HCT116 (cell line): ENCODE data around the gene PLCL2. TPM values are rescaled to one million over a fixed set of nuclear protein-coding genes. Genes with fewer than 3 reads are reported as not detected.

Experiments used
- ATAC-seq: fragments of 200-7000 bp; cut with Tn5 transposase; 2 replicates; pipeline ENCODE4 v1.9.1; 2020; ENCODE audit warnings: mild to moderate bottlenecking, moderate library complexity
- BruUV-seq: library from RNA; stranded (reverse); fragments of 400-500 nt; replicated peaks from 2 replicates; lab custom pipeline; 2021; lab: Mats Ljungman, UMichigan
- CTCF ChIA-PET: fragments of 300-600 bp; sonication (Branson Sonifier 250); formaldehyde crosslinking; loops from one replicate; lab custom pipeline; 2021; ENCODE audit warnings: antibody characterized with exemption; lab: Charles Lee
- POLR2A ChIA-PET: fragments of 300-600, 350-600 bp; sonication (Branson Sonifier 250); formaldehyde crosslinking; loops from one replicate; lab custom pipeline; 2021; ENCODE audit warnings: antibody characterized with exemption; lab: Charles Lee
- RAD21 ChIA-PET, 2 experiments: fragments of 300-600 bp; sonication (Branson Sonifier 250); formaldehyde crosslinking; loops; one replicate each; lab custom pipeline; 2023; ENCODE audit warnings: low total read pairs in 2 of 2; ENCODE audit not compliant: uncharacterized antibody in 2 of 2, unreplicated experiment in 2 of 2, low non-redundant PET in 1 of 2; lab: Charles Lee
- DNase-seq: peaks from one replicate; pipeline ENCODE4 v3.0.0-alpha.2; 2010; ENCODE audit warnings: low read depth, low spot score
- H2AFZ ChIP-seq: fragments of 200-600 bp; shearing (Covaris generic), sonication (generic); 2 replicates; pipeline ENCODE4 v1.6.1; 2017; ENCODE audit warnings: low read depth, mixed run types, mixed read lengths, antibody characterized with exemption, low read length; ENCODE audit not compliant: poor library complexity, severe bottlenecking
- H3K27ac ChIP-seq: 2 replicates; pipeline ENCODE4 v1.5.1; 2012; ENCODE audit warnings: low read depth, low read length
- H3K27me3 ChIP-seq: fragments of 200-600 bp; sonication (generic); 2 replicates; pipeline ENCODE4 v1.6.1; 2016; ENCODE audit warnings: mixed run types, low read length, mixed read lengths; ENCODE audit not compliant: insufficient read depth
- H3K36me3 ChIP-seq, 2 experiments: fragments of 200-500 bp in 1 of 2; fragments of 200-600 bp in 1 of 2; sonication (Bioruptor generic) in 1 of 2; sonication (generic) in 1 of 2; 2 replicates each; pipeline versions ENCODE4 v1.5.1 to v1.6.1; 2014 to 2016; ENCODE audit warnings: low read length in 2 of 2, inconsistent platforms in 1 of 2, mixed read lengths in 1 of 2, mixed run types in 1 of 2; ENCODE audit not compliant: insufficient read depth in 2 of 2, control insufficient read depth in 1 of 2
- H3K4me1 ChIP-seq, 2 experiments: fragments of 200-600 bp in 1 of 2; sonication (generic) in 1 of 2; 2 replicates each; pipeline versions ENCODE4 v1.5.1 to v1.6.1; 2012 to 2017; ENCODE audit warnings: low read length in 2 of 2, inconsistent platforms in 1 of 2, mild to moderate bottlenecking in 1 of 2, mixed read lengths in 1 of 2, mixed run types in 1 of 2, moderate library complexity in 1 of 2; ENCODE audit not compliant: insufficient read depth in 2 of 2, control insufficient read depth in 1 of 2
- H3K4me2 ChIP-seq: fragments of 200-600 bp; sonication (generic); 2 replicates; pipeline ENCODE4 v1.6.1; 2017; ENCODE audit warnings: mixed run types, low read length, mixed read lengths
- H3K4me3 ChIP-seq, 2 experiments: fragments of 200-600 bp in 1 of 2; sonication (generic) in 1 of 2; replicated peaks in 1 of 2; 2 replicates each; pipeline ENCODE4 v1.5.1; 2011 to 2016; ENCODE audit warnings: low read length in 2 of 2, control low read depth in 1 of 2, low read depth in 1 of 2, mild to moderate bottlenecking in 1 of 2, mixed read lengths in 1 of 2, mixed run types in 1 of 2
- H3K79me2 ChIP-seq: fragments of 200-600 bp; sonication (generic); 2 replicates; pipeline ENCODE4 v1.6.1; 2017; ENCODE audit warnings: mild to moderate bottlenecking, mixed run types, low read length, moderate library complexity, mixed read lengths; ENCODE audit not compliant: insufficient read depth
- H3K9ac ChIP-seq: fragments of 200-600 bp; sonication (generic); 2 replicates; pipeline ENCODE4 v1.6.1; 2016; ENCODE audit warnings: low read length, mixed read lengths
- H3K9me2 ChIP-seq: fragments of 200-600 bp; sonication (generic), shearing (Covaris generic); 2 replicates; pipeline ENCODE4 v1.6.1; 2017; ENCODE audit warnings: mixed run types, mild to moderate bottlenecking, moderate library complexity; ENCODE audit not compliant: insufficient read depth
- H3K9me3 ChIP-seq, 2 experiments: fragments of 200-500 bp in 1 of 2; fragments of 200-600 bp in 1 of 2; sonication (Bioruptor generic) in 1 of 2; sonication (generic) in 1 of 2; 2 replicates each; pipeline ENCODE4 v1.6.1; 2014 to 2017; ENCODE audit warnings: low read length in 2 of 2, mixed read lengths in 2 of 2, inconsistent platforms in 1 of 2, low read depth in 1 of 2, mild to moderate bottlenecking in 1 of 2, mixed run types in 1 of 2, moderate library complexity in 1 of 2; ENCODE audit not compliant: control insufficient read depth in 1 of 2, insufficient read depth in 1 of 2
- H4K20me1 ChIP-seq: fragments of 200-600 bp; sonication (generic), shearing (Covaris generic); 2 replicates; pipeline ENCODE4 v1.6.1; 2017; ENCODE audit warnings: mixed run types, mild to moderate bottlenecking, moderate library complexity; ENCODE audit not compliant: insufficient read depth
- CBX3 ChIP-seq: IDR thresholded peaks from 2 replicates; pipeline ENCODE4 v1.6.1; 2012; ENCODE audit warnings: low read depth
- EGR1 ChIP-seq: IDR thresholded peaks from 2 replicates; pipeline ENCODE4 v1.6.1; 2012; ENCODE audit warnings: low read depth
- SRF ChIP-seq: IDR thresholded peaks from 2 replicates; pipeline ENCODE4 v1.6.1; 2012; ENCODE audit warnings: low read depth
- intact Hi-C: fragments of 100-400 bp; cut with micrococcal nuclease; formaldehyde crosslinking; loops from 2 replicates; pipeline ENCODE4 v1.10.0; 2022
- total RNA-seq: library from RNA; stranded (reverse); gene quantifications from one replicate; pipeline ENCODE4 v1.2.1, GENCODE V29; 2021; ENCODE audit not compliant: unreplicated experiment
- TF ChIP-seq, protein P1 (sequence below): IDR thresholded peaks from 2 replicates; pipeline ENCODE4 v1.6.1; 2012
- TF ChIP-seq, protein P2 (sequence below), 3 experiments: fragments of 200-600 bp in 1 of 3; sonication (generic) in 1 of 3; IDR thresholded peaks in 2 of 3; conservative IDR thresholded peaks in 1 of 3; 2 replicates each; pipeline ENCODE4 v1.5.1; 2012 to 2017; ENCODE audit warnings: low read depth in 2 of 3, low read length in 2 of 3, antibody characterized with exemption in 1 of 3, borderline replicate concordance in 1 of 3, control low read depth in 1 of 3, mild to moderate bottlenecking in 1 of 3, mixed read lengths in 1 of 3, mixed run types in 1 of 3, moderate library complexity in 1 of 3; ENCODE audit not compliant: insufficient read depth in 1 of 3

The PLCL2 gene
- total RNA-seq, 1 experiment from 2014 or later, result 2.2 TPM

DNA sequence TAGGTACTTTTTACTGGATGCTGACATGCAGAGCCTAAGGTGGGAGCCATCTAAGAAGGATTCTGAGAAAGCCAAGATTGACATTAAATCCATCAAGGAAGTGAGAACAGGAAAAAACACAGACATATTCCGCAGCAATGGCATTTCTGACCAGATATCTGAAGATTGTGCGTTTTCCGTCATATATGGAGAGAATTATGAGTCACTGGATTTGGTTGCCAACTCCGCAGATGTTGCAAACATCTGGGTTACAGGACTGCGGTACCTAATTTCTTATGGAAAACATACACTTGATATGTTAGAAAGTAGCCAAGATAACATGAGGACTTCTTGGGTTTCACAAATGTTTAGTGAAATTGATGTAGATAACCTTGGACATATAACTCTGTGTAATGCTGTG is 125.1 kb downstream of the PLCL2 start:
- intact Hi-C loops, result no loop called here
- TF ChIP-seq, protein P1, sequence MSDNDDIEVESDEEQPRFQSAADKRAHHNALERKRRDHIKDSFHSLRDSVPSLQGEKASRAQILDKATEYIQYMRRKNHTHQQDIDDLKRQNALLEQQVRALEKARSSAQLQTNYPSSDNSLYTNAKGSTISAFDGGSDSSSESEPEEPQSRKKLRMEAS, result no peak
- TF ChIP-seq, protein P2, sequence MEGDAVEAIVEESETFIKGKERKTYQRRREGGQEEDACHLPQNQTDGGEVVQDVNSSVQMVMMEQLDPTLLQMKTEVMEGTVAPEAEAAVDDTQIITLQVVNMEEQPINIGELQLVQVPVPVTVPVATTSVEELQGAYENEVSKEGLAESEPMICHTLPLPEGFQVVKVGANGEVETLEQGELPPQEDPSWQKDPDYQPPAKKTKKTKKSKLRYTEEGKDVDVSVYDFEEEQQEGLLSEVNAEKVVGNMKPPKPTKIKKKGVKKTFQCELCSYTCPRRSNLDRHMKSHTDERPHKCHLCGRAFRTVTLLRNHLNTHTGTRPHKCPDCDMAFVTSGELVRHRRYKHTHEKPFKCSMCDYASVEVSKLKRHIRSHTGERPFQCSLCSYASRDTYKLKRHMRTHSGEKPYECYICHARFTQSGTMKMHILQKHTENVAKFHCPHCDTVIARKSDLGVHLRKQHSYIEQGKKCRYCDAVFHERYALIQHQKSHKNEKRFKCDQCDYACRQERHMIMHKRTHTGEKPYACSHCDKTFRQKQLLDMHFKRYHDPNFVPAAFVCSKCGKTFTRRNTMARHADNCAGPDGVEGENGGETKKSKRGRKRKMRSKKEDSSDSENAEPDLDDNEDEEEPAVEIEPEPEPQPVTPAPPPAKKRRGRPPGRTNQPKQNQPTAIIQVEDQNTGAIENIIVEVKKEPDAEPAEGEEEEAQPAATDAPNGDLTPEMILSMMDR (IDR thresholded peaks at IDR 0.05 in 2 of 3, conservative IDR thresholded peaks at IDR 0.05 in 1 of 3; ENCODE audit: borderline replicate concordance in 1 of 3, insufficient read depth in 1 of 3, low read depth in 2 of 3, low read length in 2 of 3), result no peak
- TF ChIP-seq SRF, result no peak
- no peak for TF ChIP-seq CBX3
- TF ChIP-seq EGR1, result no peak
- no peaks in the 10 kb centered on the region for H3K27me3 ChIP-seq
- no peaks in the 10 kb centered on the region for H3K79me2 ChIP-seq
- ChIA-PET CTCF (no interaction called here), POLR2A (no interaction called here), RAD21 (no interaction called here)
- no peaks in the 10 kb centered on the region for H3K4me1 ChIP-seq
- no peak overlapping the region for H3K4me3 ChIP-seq
- no peaks in the 10 kb centered on the region for H4K20me1 ChIP-seq
- ATAC-seq (no peak), DNase-seq (no peak)
- no peak overlapping the region for H3K9ac ChIP-seq
- H3K4me2 ChIP-seq, result no peak overlapping the region
- no TSS peak for BruUV-seq
- H2AFZ ChIP-seq, result no peak overlapping the region
- no peaks in the 10 kb centered on the region for H3K36me3 ChIP-seq
- H3K9me2 ChIP-seq, result no peaks in the 10 kb centered on the region
- no peak overlapping the region for H3K27ac ChIP-seq
- H3K9me3 ChIP-seq, result no peaks in the 10 kb centered on the region

- ChIA-PET RAD21 (no interaction called here), POLR2A (no interaction called here), CTCF (no interaction called here)
- no peak overlapping the region for H3K4me3 ChIP-seq
- DNase-seq (no peak), ATAC-seq (no peak)
- H2AFZ ChIP-seq, result no peak overlapping the region
- H3K9me3 ChIP-seq, result no peaks in the 10 kb centered on the region
- intact Hi-C loops, result no loop called here
- H3K4me2 ChIP-seq, result no peak overlapping the region
- no peaks in the 10 kb centered on the region for H3K36me3 ChIP-seq
- no peaks in the 10 kb centered on the region for H3K79me2 ChIP-seq
- BruUV-seq, result no TSS peak
- TF ChIP-seq EGR1, result no peak
- no peaks in the 10 kb centered on the region for H3K9me2 ChIP-seq
- no peaks in the 10 kb centered on the region for H3K4me1 ChIP-seq
- H3K27ac ChIP-seq, result no peak overlapping the region
- H3K9ac ChIP-seq, result no peak overlapping the region
- H3K27me3 ChIP-seq, result no peaks in the 10 kb centered on the region
- H4K20me1 ChIP-seq, result no peaks in the 10 kb centered on the region
Measured at GRCh38 chr3:17011728-17012338, 127.1 kb downstream of the PLCL2 start.
